Chondrocyte (in vitro differentiated cells): Measurements from ENCODE around the gene THAP7. TPM values are rescaled to one million over a fixed set of nuclear protein-coding genes. Genes with fewer than 3 reads are reported as not detected.
"Not testable (repeated sequence)": the region's sequence is repeated elsewhere in the genome, so short reads cannot be mapped to it uniquely, and the experiment has no call there.

Source experiments
- DNase-seq: peaks from one replicate; pipeline ENCODE4 v3.0.0; 2021; ENCODE audit warnings: mixed read lengths, low spot score
- H3K27ac Mint-ChIP-seq: one replicate; pipeline ENCODE4 v1.8.0; 2021; ENCODE audit warnings: mild to moderate bottlenecking, moderate library complexity, mixed read lengths; ENCODE audit not compliant: unreplicated experiment
- H3K27me3 Mint-ChIP-seq: 2 replicates; pipeline ENCODE4 v1.8.0; 2021; ENCODE audit warnings: low read depth, mixed read lengths
- H3K36me3 Mint-ChIP-seq: 2 replicates; pipeline ENCODE4 v1.8.0; 2021; ENCODE audit warnings: low read depth, mixed read lengths
- H3K4me1 Mint-ChIP-seq: 2 replicates; pipeline ENCODE4 v1.8.0; 2021; ENCODE audit warnings: low read depth, mild to moderate bottlenecking, mixed read lengths
- H3K4me3 Mint-ChIP-seq: one replicate; pipeline ENCODE4 v1.8.0; 2021; ENCODE audit warnings: mild to moderate bottlenecking, moderate library complexity, mixed read lengths; ENCODE audit not compliant: unreplicated experiment
- H3K9me3 Mint-ChIP-seq: 2 replicates; pipeline ENCODE4 v1.8.0; 2021; ENCODE audit warnings: low read depth, mixed read lengths
- total RNA-seq: library from RNA; stranded (reverse); gene quantifications from 3 replicates; pipeline ENCODE4 v1.2.1, GENCODE V29; 2021
- TF ChIP-seq, protein P1 (sequence below): fragments of 200-600 bp; sonication (generic); IDR thresholded peaks from 2 replicates; pipeline ENCODE4 v1.5.0; 2021; ENCODE audit warnings: antibody characterized with exemption, mild to moderate bottlenecking, moderate library complexity

The THAP7 gene
- total RNA-seq, 1 donor from 2014 or later = 15.7 TPM

DNA sequence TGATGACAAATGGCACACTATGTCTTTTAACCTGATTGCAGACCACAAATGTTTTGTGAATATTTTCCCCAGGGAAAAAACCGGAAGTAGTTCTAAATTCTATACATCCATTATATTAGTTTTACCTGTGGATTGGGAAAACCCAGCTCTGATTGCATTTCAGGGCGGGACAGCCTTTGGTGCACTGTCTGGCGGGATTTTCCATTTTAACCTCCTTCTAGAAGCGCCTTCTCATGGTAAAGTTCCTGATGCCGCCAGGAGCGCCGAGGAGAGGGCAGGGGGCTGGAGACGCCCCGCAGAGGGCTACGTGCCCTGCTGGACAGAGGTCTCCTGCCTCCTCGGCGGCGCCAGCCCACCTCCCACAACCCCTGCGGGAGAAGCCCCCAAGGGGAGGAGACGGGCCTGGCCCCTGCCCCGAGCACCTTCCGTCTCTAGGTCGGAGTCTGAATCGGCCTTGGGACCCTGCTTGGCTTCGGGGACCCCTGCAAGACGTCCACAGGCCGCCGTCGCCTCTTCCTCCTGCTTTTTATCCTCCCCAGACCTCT lies 11.8 kb upstream of the THAP7 start:
- Mint-ChIP-seq H3K27ac (peak overlapping the region; percentile 81), H3K9me3 (no peaks in the 10 kb centered on the region), H3K27me3 (no peaks in the 10 kb centered on the region), H3K4me1 (peaks cover 29% of the 10 kb centered on the region), H3K36me3 (peaks cover 2% of the 10 kb centered on the region), H3K4me3 (peak overlapping the region; percentile 78)
- TF ChIP-seq, protein P1, sequence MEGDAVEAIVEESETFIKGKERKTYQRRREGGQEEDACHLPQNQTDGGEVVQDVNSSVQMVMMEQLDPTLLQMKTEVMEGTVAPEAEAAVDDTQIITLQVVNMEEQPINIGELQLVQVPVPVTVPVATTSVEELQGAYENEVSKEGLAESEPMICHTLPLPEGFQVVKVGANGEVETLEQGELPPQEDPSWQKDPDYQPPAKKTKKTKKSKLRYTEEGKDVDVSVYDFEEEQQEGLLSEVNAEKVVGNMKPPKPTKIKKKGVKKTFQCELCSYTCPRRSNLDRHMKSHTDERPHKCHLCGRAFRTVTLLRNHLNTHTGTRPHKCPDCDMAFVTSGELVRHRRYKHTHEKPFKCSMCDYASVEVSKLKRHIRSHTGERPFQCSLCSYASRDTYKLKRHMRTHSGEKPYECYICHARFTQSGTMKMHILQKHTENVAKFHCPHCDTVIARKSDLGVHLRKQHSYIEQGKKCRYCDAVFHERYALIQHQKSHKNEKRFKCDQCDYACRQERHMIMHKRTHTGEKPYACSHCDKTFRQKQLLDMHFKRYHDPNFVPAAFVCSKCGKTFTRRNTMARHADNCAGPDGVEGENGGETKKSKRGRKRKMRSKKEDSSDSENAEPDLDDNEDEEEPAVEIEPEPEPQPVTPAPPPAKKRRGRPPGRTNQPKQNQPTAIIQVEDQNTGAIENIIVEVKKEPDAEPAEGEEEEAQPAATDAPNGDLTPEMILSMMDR = no peak
- peak; percentile 86 for DNase-seq

DNA sequence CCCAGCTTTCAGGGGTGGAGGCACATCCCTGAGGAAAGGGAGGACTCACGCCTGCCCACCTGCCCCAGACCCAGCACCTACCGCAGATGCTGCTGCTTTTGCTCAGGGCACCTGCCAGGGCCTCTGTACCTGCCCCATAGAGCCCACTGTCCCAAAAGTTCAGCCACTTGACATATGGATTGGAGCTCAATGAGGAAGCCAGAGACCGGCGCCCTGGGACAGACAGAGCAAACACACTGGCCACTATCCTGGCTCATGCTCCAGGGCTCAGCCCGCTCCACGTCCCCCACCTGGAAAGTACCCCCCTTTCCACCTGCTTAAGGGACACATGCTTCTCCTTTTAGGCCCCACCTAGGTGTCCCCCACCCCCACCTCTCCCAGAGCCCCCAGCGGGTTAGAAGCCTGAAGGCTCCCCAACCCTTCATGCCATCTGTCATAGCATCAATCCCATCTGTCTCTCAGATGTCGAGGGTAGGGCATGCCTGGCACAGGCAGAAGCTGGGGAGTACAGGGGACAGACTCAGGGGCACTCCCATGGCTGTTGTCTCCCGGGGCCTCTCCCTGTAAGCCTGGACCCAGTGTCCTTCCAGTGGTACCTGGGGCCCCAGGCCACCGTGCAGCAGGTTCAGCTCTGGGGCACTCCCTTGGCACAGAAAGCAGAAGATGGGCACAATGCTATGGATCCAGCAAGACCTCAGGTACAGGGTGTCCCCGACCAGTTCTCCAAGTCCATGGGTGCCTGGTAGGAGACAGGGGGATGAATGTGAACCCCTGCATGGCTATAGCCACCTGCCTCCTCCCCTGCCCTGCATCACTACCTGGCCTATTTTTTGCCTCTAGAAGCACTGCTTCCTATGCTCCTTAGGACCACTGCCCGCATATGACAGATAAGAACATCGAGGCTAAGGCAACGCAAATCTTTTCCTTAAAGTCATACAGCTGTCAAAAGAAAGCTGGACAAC lies 10.8 kb upstream of the THAP7 start:
- DNase-seq = no peak
- Mint-ChIP-seq H3K27me3 (no peaks in the 10 kb centered on the region), H3K4me1 (peaks cover 29% of the 10 kb centered on the region), H3K4me3 (no peak overlapping the region), H3K36me3 (peaks cover 2% of the 10 kb centered on the region), H3K27ac (no peak overlapping the region), H3K9me3 (no peaks in the 10 kb centered on the region)
- TF ChIP-seq, protein P1 = no peak

DNA sequence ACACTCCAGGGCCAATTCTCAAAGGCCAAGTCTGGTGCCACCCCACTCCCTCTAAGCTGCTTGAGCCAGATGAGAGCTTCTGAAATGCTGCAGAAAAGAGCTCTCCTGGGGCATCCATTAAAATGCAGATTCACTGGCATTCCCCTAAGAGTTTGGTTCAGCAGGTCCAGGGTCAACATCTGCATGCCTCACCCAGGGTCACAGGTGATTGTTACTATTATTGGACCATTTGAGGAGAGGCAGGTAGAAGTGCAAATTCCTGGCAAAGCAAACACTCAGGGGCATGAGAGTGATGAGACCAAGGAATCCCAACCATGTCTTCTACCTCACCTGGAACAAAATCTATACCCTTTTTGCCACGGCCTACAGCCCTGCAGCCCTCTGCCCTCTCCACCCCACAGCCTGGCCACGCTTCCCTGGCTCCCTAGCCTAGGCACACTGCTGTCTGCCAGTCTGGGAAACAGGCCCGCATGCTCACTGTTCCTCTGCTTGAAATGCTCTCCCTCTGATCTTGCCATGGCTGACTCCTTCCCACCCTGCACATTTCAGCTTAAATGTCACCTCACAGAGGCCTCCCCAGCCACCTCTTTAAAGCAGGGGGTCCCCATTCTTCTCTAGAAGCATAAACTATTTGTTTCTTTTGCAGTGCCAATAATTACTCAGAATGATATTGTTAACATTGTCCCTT lies 8.7 kb upstream of the THAP7 start:
- no peaks in the 10 kb centered on the region for H3K36me3 Mint-ChIP-seq
- peaks cover 20% of the 10 kb centered on the region for H3K4me1 Mint-ChIP-seq
- H3K27me3 Mint-ChIP-seq = no peaks in the 10 kb centered on the region
- TF ChIP-seq, protein P1 = no peak
- no peak overlapping the region for H3K27ac Mint-ChIP-seq
- DNase-seq = no peak
- H3K4me3 Mint-ChIP-seq = no peak overlapping the region
- no peaks in the 10 kb centered on the region for H3K9me3 Mint-ChIP-seq

DNA sequence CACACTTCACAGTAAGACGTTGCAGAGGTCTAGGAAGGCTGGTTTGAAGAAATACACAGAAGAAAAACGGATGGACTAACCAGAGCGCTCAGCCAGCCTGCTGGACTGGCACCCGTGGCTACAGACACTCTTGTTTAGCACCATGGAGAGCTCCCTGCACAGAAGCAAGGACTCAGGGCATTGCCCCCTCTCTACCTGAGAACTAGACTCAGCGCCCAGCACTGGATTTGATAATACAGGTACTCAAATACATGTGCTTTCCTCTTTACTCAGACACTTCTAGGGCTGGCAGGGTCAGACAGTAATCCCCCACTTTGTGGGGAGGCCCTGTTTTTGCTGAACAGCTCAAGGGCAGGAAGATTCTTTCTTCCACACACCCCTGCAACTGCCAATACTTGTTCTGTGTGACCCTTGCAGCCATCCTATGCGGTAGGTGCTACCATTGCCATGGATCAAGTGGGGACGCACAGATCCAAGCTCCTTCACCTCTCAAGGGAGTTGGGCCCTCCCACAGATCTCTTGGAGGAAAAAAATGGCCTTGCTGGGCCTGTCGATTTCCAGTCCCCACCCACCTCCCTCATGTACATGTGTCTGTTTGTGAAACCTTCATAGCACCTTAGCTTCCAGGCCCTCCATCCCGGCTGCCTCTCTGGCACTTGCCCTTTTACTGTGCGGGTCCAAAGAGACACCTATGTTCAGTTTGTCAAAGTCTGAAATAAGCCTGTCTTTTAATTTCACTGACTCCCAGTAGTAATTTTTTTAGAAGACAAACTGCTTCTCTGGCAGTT lies 7.9 kb upstream of the THAP7 start:
- Mint-ChIP-seq H3K4me3 (no peak overlapping the region), H3K9me3 (no peaks in the 10 kb centered on the region), H3K27me3 (no peaks in the 10 kb centered on the region), H3K4me1 (peaks cover 12% of the 10 kb centered on the region), H3K36me3 (no peaks in the 10 kb centered on the region), H3K27ac (no peak overlapping the region)
- TF ChIP-seq, protein P1 = no peak
- no peak for DNase-seq

DNA sequence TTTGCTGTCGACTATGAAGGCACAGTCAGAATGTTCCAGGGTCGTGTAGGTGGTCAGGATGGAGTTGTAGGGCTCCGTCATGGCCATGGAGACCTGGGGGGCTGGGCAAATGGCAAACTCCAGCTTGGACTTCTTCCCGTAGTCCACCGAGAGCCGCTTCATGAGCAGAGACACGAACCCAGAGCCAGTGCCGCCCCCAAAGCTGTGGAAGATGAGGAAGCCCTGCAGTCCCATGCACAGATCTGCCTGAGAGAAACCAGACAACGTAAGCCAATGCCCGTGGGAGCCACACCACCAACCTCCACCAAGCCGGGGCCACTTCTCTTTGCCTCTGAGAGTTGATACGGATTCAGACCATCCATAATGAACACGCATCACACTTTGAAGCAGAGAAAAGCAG lies 7.3 kb upstream of the THAP7 start:
- not testable (repeated sequence) for H3K36me3 Mint-ChIP-seq, H3K4me3 Mint-ChIP-seq, H3K27ac Mint-ChIP-seq

More for the DNA sequence above, 7.3 kb upstream of the THAP7 start:
- DNase-seq, H3K9me3 Mint-ChIP-seq, H3K27me3 Mint-ChIP-seq, H3K4me1 Mint-ChIP-seq: not testable (repeated sequence)
